Activated naive CD4-positive, alpha-beta T cell treated with Interleukin-2 at 50 U/mL for 16 hours (primary cell): ENCODE data around the gene AHNAK2.

Experiments
- DNase-seq: peaks from one replicate; pipeline ENCODE4 v3.0.0-alpha.2; 2020

AHNAK2 gene

GRCh38 chr14:105011312-105011990 is 33.3 kb upstream of the AHNAK2 start:
- DNase-seq: no peak

GRCh38 chr14:105010891-105011291 is 32.7 kb upstream of the AHNAK2 start:
- DNase-seq: no peak

DNA sequence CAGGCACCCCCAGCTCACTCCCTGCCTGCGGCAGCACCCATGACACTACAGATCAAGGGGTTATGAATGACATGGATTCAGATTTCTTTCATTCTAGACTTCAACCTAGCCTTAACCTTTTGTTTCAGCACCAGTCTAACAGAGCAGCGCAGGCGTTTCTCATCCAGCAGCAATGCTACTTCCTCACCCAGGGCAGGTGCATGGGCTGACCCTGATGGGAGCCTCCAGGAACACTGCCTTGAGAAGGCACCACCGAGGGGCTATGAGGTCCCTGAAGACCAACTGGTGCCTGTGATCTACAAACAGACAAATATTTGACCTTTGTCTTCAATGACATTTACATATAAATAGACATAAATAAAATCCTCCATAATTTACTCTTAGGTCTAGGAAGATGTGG is 31.9 kb upstream of the AHNAK2 start:
- no peak for DNase-seq

- DNase-seq: no peak
Observed at GRCh38 chr14:105007593-105008264, 29.6 kb upstream of the AHNAK2 start.

- no peak for DNase-seq
Observed at GRCh38 chr14:105006831-105007592, 28.8 kb upstream of the AHNAK2 start.

- DNase-seq: no peak
Observed at GRCh38 chr14:105005929-105006830, 28.0 kb upstream of the AHNAK2 start.

GRCh38 chr14:105005329-105005928 is 27.3 kb upstream of the AHNAK2 start:
- no peak for DNase-seq

DNA sequence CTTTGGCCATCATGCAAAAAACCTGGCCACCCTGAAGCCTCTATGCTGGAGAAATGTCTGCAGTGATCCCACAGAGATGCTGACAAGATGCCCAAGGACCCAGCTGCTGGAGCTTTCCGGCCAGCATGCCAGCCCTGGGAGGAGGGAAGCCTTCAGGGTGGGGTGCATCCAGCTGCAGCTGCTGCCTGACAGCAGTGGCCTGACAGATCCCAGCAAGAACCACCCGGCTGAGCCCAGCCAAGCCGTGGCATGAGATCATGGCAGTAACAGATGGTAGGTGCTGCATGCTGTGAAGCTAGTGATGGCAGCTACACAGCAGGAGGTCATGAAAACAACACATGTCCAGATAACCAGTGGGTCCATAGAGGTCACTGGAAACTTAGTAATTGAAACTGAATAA is 21.2 kb upstream of the AHNAK2 start:
- DNase-seq: no peak

- no peak for DNase-seq
Observed at GRCh38 chr14:104998801-104999200, 20.6 kb upstream of the AHNAK2 start.

DNA sequence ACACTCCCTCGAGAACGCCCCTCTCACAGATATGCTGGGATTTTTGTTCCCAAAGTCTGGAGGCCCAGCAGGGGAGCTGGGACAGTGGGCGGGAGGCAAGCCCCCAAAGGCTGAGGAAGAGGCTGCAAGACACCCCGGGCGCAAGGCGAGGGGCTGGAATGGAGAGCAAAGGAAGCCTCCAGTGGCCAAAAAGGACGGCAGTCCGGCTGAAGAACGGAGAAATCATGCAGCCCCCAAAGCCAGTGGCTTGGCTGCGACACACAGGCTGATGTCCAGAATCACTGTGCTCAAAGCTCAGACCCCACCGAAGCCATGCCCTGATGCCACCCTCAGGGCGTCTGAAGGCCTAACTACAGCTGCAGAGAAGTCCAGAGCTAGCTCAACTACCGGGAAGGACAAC is 18.3 kb upstream of the AHNAK2 start:
- no peak for DNase-seq

GRCh38 chr14:104996032-104996431 is 17.9 kb upstream of the AHNAK2 start:
- DNase-seq: no peak

GRCh38 chr14:104994978-104995377 is 16.8 kb upstream of the AHNAK2 start:
- DNase-seq: no peak

- DNase-seq: no peak
Observed at GRCh38 chr14:104993808-104994591, 15.8 kb upstream of the AHNAK2 start.

DNA sequence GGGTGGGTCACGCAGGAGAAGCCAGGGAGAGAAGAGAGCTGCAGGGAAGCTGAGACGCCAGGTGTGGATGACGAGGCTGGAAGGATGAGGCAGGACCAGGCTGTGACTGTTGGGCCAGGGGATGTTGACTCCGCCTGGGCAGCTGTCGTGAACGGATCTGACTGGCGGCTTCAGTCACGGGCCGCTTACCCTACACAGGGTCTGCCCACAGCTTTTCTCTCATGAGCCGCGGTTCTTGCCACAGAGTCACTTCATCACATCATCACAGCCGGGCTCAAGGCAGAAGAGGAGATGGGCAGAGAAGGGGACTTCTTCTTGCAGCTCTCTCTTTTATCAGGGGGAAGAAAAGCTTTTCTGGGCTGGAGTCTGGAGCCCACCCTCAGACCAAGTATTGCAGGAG is 15.1 kb upstream of the AHNAK2 start:
- no peak for DNase-seq

DNA sequence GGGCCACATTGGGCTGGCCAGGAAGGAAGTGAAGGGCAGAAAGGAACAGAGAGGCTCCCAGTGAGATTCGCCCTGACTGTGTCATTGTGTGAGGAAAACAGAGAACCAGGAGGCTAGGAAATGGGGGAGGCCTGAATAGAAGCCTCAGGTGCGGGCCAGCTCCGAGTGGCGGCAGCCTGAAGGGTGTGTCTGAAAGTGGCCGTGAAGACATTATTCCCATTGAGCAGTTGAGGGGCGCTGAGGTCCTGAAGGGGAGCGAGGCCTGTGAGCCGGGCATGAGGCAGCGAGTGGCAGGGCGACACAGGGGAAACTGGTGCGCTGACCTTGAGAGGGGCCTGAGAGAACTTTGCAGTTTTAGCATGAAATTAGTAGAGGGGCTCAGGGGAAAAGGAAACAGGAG is 14.3 kb upstream of the AHNAK2 start:
- no peak for DNase-seq

- DNase-seq: no peak
Observed at GRCh38 chr14:104991896-104992230, 13.7 kb upstream of the AHNAK2 start.

DNA sequence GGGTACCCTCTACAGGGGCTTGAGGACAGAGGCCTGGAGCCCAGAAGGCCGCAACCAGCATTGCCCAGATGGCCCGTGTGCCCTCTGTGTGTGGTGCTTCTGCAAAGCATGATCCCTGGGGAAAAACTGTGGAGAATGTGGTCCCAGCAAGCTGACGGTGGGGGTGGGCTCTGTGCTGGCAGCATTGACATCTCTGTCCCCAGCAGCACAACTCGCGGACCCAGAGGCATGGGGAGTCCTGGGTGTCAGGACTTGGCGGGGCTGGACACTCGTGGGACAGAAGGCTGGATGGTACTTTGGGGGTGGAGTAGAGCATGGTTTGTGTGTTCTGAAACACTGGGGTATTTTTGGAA is 11.8 kb upstream of the AHNAK2 start:
- no peak for DNase-seq

GRCh38 chr14:104989236-104989950 is 11.2 kb upstream of the AHNAK2 start:
- DNase-seq: no peak

GRCh38 chr14:104986487-104987164 is 8.5 kb upstream of the AHNAK2 start:
- DNase-seq: no peak

DNA sequence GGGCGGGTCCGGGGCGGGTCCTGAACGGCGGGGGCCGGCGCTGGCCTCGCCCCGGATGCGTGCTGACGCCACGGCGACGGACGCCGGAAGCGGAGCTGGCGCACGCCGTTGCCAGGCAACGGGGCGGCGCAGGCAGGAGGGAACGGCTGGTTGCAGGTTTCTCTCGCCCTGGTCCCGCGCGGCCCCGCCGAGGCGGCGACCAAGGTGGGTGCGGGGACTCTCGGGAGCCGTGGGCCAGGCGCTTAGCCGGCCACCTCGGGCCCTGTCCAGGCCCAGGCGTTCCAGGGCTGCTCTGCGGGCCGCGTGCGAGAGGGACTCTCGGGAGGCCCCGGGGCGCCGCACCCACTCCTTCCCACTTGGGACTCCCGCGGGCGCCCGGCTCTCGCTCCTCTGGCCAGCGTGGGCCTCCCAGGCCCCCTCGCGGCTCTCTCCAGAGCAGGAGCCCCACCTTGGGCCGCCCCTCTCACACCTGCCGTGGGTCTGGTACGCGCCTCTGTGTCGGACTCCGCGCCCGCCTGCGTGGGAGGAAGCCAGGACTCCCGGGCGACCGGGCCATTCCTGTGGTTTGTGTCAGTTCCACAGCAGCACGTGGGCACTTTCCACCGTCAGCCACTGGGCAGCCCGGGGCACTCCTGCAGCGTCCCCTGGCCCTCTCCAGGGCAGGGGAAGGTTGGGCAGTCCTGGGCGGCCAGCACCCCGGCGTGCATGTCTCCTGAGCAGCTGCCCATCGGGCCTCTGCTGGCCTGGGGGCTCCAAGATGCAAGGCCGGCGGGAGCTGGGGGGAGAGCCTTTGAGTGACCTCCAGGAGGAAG is 7.7 kb upstream of the AHNAK2 start, which contains the start of gene CLBA1:
Gene CLBA1 (plus strand): TSS at position 114 of the 812 bp plus-strand sequence. CDS start 644 bp downstream, at position 758.
- DNase-seq: peak; percentile 88
